Glutamatergic neuron (in vitro differentiated cells): ENCODE measurements around the gene LRRC57. TPM values are rescaled to one million over a fixed set of nuclear protein-coding genes. Genes with fewer than 3 reads are reported as not detected.
A peak's percentile ranks its signal among the peaks of the same experiment; 100 is the strongest.

Experiments used
- DNase-seq: peaks from one replicate; pipeline ENCODE4 v3.0.0; 2022
- H3K27ac Mint-ChIP-seq: one replicate; pipeline ENCODE4 v1.8.0; 2020; ENCODE audit warnings: mild to moderate bottlenecking, mixed read lengths, inconsistent platforms; ENCODE audit not compliant: unreplicated experiment
- H3K27me3 Mint-ChIP-seq: one replicate; pipeline ENCODE4 v1.8.0; 2020; ENCODE audit warnings: mild to moderate bottlenecking, moderate library complexity, mixed read lengths, inconsistent platforms; ENCODE audit not compliant: unreplicated experiment
- H3K36me3 Mint-ChIP-seq: one replicate; pipeline ENCODE4 v1.8.0; 2020; ENCODE audit warnings: mild to moderate bottlenecking, mixed read lengths, inconsistent platforms; ENCODE audit not compliant: unreplicated experiment
- H3K4me1 Mint-ChIP-seq: one replicate; pipeline ENCODE4 v1.8.0; 2020; ENCODE audit warnings: mild to moderate bottlenecking, low read depth, mixed read lengths, inconsistent platforms; ENCODE audit not compliant: unreplicated experiment
- H3K4me3 Mint-ChIP-seq: one replicate; pipeline ENCODE4 v1.8.0; 2020; ENCODE audit warnings: mild to moderate bottlenecking, mixed read lengths, inconsistent platforms; ENCODE audit not compliant: unreplicated experiment
- H3K9me3 Mint-ChIP-seq: one replicate; pipeline ENCODE4 v1.8.0; 2020; ENCODE audit warnings: mild to moderate bottlenecking, moderate library complexity, mixed read lengths, inconsistent platforms; ENCODE audit not compliant: unreplicated experiment
- long read RNA-seq: library from polyadenylated mRNA; unstranded; transcript quantifications from one replicate; pipeline ENCODE4 v2.0.0, GENCODE V29; 2020; ENCODE audit not compliant: unreplicated experiment
- total RNA-seq: library from RNA; stranded (reverse); fragmentation: NEBNext Ultra II Directional; extraction: Animal tissue kit (Norgen Biotek cat#: 25700); gene quantifications from one replicate; pipeline ENCODE4 v1.2.1, GENCODE V29; 2021; ENCODE audit not compliant: unreplicated experiment
- TF ChIP-seq, protein P1 (sequence below): fragments of 200-600 bp; sonication (generic); IDR thresholded peaks from one replicate; pipeline ENCODE4 v1.5.0; 2021; ENCODE audit not compliant: partially characterized antibody, unreplicated experiment

The LRRC57 gene
- total RNA-seq: 38.5 TPM
- long read RNA-seq, full-length matches to known transcripts: 10 of 13 reads
- long read RNA-seq, partial matches to known transcripts: 0 of 13 reads
- long read RNA-seq, other reads (novel, unspliced or antisense): 3 of 13 reads

DNA sequence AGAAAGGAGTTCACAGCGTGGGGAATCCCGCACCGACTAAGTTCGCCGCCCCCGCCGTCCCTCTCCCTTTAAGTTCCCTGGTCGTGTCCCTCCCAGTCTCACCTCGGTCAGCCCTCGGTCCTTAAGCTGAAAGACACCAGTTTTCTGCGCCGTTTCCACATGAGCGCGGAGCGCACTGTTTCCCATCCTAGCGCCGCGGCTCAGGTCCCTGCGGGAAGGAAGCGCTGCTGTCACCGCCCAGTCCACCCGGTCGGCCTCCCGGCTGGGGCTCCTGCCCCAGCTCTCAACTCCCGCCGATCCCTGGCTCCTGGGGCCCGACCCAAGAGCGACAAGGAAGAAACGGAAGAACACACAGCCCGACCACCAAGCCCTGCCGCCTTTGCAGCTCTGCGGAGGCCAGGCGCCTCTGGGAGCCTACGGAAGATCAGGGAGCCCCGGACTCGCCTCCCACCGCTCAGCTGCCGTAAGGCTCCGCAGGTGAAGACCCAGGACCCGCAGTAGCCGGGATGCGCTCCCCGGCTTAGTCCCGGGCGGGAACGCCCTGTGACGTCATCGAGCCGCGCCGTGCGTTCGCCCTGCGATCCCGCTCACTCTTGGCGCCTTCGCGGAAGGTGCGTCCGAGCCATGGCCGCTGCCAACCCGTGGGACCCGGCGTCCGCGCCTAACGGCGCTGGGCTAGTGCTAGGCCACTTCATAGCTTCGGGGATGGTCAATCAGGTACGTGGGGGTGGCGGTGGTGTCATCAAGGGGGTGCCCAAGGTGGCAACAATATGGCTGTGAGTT is at the start of gene LRRC57, which contains the start of gene HAUS2:
Gene LRRC57 (minus strand): TSS at position 545 of the 783 bp plus-strand sequence. CDS start 359 bp downstream, at position 186.
Gene HAUS2 (plus strand): TSS at position 590 of the 783 bp plus-strand sequence. CDS start 35 bp downstream, at position 625.
- Mint-ChIP-seq H3K27ac (peak within 1 kb of the TSS; percentile 95), H3K4me3 (peak within 1 kb of the TSS; percentile 97), H3K27me3 (peaks cover 12% of the 10 kb centered on the region), H3K9me3 (peaks cover 4% of the 10 kb centered on the region), H3K36me3 (no peaks in the 10 kb centered on the region), H3K4me1 (peaks cover 19% of the 10 kb centered on the region)
- DNase-seq: peak; percentile 96
- TF ChIP-seq, protein P1, sequence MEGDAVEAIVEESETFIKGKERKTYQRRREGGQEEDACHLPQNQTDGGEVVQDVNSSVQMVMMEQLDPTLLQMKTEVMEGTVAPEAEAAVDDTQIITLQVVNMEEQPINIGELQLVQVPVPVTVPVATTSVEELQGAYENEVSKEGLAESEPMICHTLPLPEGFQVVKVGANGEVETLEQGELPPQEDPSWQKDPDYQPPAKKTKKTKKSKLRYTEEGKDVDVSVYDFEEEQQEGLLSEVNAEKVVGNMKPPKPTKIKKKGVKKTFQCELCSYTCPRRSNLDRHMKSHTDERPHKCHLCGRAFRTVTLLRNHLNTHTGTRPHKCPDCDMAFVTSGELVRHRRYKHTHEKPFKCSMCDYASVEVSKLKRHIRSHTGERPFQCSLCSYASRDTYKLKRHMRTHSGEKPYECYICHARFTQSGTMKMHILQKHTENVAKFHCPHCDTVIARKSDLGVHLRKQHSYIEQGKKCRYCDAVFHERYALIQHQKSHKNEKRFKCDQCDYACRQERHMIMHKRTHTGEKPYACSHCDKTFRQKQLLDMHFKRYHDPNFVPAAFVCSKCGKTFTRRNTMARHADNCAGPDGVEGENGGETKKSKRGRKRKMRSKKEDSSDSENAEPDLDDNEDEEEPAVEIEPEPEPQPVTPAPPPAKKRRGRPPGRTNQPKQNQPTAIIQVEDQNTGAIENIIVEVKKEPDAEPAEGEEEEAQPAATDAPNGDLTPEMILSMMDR: no peak

DNA sequence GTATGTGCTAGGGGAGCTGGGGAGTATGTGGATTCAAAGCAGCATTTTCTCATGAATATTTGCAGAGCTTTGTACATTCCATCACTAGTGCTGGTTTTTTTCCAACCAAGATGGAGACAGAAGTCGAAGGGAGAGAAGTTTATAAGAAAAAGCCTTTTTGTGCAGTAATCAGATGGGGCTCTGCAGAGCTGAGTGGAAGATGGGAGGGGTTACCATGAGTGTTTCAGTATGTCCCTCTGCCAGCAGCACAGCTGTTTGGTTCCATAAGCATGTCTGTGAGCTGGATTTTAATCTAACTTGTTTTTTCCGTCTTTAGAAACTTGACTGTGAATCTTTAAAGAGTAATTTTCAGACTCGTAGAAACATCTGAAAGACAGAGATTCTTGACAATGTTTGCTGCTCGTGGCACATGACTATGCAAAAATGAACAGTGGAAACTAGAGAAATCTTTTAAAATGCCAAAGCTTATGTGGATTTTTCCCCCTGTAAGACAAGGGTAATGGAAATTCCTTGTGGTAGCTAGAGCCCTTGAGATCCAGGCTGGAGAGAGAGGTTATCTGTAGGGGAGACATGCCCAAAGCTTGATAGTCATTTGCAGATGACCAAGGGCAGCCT is 47.1 kb upstream of the LRRC57 start:
- TF ChIP-seq, protein P1: no peak
- H3K4me3 Mint-ChIP-seq: no peak overlapping the region
- H3K27me3 Mint-ChIP-seq: no peaks in the 10 kb centered on the region
- H3K9me3 Mint-ChIP-seq: no peaks in the 10 kb centered on the region
- DNase-seq: no peak
- H3K27ac Mint-ChIP-seq: no peak overlapping the region
- peaks cover 11% of the 10 kb centered on the region for H3K36me3 Mint-ChIP-seq
- peaks cover 19% of the 10 kb centered on the region for H3K4me1 Mint-ChIP-seq

DNA sequence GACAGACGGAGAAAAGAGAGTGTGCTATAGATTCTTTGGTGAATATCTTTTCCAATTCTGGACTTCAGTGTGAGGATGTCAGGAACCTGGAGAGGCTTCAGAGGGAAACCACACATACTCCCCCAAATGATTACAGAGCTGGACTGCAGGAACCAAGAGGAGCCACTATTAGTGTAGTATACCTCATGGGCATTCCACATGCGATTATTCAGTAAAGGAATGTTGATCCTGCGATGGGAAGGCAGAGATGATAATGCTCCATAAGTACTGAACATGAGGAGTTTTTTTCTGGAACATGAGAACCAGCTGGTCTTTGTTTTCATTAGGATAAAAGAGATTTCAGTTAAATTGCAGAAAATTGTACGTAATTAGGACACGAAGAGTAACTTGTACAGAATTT is 45.5 kb upstream of the LRRC57 start:
- Mint-ChIP-seq H3K27ac (no peak overlapping the region), H3K36me3 (no peaks in the 10 kb centered on the region), H3K9me3 (no peaks in the 10 kb centered on the region), H3K4me1 (peaks cover 20% of the 10 kb centered on the region), H3K27me3 (no peaks in the 10 kb centered on the region), H3K4me3 (no peak overlapping the region)
- DNase-seq: no peak
- TF ChIP-seq, protein P1: no peak

DNA sequence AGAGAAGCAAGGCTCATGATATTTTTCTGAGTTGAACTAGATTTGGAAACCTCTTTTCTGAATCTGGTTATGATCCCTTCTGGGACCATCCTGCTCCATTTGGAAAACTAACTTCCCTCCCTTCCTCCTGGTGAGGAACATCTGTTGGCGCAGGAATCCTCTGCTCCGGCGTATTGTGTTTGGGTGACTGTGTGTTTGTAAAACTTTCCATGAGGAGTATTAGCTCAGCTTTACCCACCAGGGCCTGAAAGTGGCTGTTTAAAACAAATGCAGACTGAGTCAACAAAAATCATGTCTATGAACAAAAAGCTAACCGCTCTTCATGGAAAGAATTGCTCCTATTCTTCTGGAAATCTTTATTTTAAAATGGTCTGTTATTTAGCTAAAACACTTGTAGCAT is 44.5 kb upstream of the LRRC57 start:
- H3K4me3 Mint-ChIP-seq: no peak overlapping the region
- TF ChIP-seq, protein P1: no peak
- peaks cover 23% of the 10 kb centered on the region for H3K4me1 Mint-ChIP-seq
- no peaks in the 10 kb centered on the region for H3K36me3 Mint-ChIP-seq
- no peaks in the 10 kb centered on the region for H3K27me3 Mint-ChIP-seq
- H3K27ac Mint-ChIP-seq: no peak overlapping the region
- no peaks in the 10 kb centered on the region for H3K9me3 Mint-ChIP-seq
- DNase-seq: no peak
